GM12875 (cell line): ENCODE data around the gene PRMT7.
A peak's percentile ranks its signal among the peaks of the same experiment; 100 is the strongest.

Source experiments
- H3K4me3 ChIP-seq: one replicate; pipeline ENCODE4 v1.5.1; 2011; ENCODE audit warnings: low read depth, low read length, control low read depth
- TF ChIP-seq, protein P1 (sequence below): IDR thresholded peaks from 2 replicates; pipeline ENCODE4 v1.5.1; 2011; ENCODE audit warnings: low read depth, mild to moderate bottlenecking, control low read depth, inconsistent platforms, low read length, moderate library complexity, borderline replicate concordance; ENCODE audit not compliant: insufficient read depth

Gene PRMT7

DNA sequence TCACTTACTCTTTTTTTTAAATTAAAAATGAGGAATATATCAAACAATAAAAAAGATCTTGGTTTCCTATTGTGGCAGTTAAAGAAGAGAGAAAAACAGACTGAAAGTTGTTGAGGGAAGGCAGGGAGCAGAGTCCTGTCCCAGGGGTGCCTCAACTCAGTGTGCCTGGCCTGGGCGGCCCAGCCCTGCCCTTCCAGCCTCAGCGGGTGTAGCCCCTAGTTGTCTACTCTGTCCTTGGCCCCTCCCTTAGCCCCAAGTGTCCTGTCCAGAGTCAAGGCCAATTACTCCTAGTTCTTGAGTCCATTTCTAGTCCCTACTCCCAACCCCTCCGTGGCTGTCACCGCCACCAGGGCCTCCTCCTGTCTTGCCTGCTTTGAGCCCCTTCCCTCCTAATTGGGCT lies 85.0 kb downstream of the PRMT7 start:
- TF ChIP-seq, protein P1, sequence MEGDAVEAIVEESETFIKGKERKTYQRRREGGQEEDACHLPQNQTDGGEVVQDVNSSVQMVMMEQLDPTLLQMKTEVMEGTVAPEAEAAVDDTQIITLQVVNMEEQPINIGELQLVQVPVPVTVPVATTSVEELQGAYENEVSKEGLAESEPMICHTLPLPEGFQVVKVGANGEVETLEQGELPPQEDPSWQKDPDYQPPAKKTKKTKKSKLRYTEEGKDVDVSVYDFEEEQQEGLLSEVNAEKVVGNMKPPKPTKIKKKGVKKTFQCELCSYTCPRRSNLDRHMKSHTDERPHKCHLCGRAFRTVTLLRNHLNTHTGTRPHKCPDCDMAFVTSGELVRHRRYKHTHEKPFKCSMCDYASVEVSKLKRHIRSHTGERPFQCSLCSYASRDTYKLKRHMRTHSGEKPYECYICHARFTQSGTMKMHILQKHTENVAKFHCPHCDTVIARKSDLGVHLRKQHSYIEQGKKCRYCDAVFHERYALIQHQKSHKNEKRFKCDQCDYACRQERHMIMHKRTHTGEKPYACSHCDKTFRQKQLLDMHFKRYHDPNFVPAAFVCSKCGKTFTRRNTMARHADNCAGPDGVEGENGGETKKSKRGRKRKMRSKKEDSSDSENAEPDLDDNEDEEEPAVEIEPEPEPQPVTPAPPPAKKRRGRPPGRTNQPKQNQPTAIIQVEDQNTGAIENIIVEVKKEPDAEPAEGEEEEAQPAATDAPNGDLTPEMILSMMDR: no peak
- H3K4me3 ChIP-seq: no peak overlapping the region

DNA sequence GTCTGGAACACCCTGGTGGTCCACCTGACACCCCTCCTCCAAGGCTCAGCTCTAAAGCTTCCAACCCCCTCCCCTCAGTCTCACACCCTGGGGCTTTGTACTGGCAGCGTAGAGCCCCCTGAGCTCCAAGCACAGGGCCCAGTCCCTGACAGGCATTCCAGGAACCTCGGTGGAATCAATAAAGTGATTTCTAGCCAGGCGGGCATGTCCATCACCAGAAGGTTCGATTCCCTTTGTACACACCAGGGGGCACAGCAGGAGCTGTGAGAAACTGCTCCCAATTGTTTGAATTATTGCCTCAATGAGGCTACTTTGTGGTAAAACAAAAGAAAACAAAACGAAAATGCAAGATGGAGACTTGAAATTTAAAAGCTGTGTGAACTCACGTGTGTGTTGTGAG lies 85.7 kb downstream of the PRMT7 start:
- H3K4me3 ChIP-seq: no peak overlapping the region
- TF ChIP-seq, protein P1: peak; percentile 64

- H3K4me3 ChIP-seq: no peak overlapping the region
- TF ChIP-seq, protein P1: no peak
Observed at GRCh38 chr16:68397710-68398201, 86.9 kb downstream of the PRMT7 start.

- TF ChIP-seq, protein P1: no peak
- no peak overlapping the region for H3K4me3 ChIP-seq
Observed at GRCh38 chr16:68399456-68399855, 88.6 kb downstream of the PRMT7 start.

GRCh38 chr16:68400083-68400923 lies 89.5 kb downstream of the PRMT7 start:
- TF ChIP-seq, protein P1: no peak
- H3K4me3 ChIP-seq: no peak overlapping the region

DNA sequence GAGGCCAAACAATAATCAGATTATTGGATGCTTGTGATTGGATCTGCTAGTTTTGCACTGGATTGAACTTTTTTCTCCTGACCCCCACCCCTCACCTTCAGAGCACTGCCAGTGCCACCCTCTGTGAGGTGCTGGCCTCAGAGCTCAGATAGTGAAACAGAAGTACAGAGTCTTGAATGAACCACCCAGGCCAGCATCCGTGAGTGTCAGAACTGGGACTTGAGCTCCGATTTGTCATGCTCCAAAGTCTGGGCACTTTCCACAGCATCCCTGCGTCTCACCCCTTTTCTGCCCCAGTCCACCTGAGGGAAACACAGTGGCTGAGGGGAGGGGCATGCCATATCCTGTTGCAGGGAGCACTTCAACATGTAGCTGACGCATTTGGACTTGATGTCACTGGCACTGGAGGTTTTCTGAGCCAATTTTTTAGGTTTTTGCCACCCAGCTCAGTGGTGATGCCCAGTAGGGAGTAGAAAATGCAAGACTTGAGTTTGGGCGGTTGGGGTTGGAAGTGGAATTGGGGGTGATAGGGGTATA lies 90.2 kb downstream of the PRMT7 start:
- TF ChIP-seq, protein P1: no peak
- no peak overlapping the region for H3K4me3 ChIP-seq
